ENCODE data around the gene WNT3A. TPM values are rescaled to one million over a fixed set of nuclear protein-coding genes. Genes with fewer than 3 reads are reported as not detected.

WNT3A gene
- polyA plus RNA-seq, 1 experiment: not detected

DNA sequence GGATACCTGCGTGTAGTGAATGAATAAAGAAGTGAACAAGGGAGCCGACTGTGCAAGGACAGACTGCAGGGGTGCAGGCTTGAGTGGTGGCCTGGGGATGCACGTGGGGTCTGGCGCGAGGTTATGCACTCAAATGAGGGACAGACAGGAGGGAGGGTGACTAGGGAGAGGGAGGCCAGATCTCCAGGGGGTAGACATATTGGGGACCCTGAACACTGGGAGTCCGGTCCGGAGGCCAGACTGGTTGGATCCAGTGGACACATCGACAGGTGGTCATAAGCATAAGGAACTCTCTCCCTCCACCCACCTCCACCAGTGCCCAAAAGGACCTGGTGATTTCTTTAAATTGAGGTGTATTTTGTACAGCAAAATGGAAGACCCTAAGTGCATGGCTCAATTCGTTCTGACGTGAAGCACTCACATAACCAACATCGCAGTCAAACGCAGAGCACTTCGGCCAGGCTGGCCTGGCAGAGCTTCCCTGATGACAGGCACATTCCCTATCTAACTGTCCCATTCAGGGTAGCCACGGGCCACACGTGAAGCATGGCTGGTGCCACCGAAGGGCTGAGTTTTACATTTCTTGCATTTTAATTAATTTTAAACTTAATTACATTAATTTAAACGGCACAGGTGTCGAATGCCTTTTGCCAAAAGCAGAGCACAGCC is 14.0 kb downstream of the WNT3A start:
- no peak for DNase-seq (ENCODE audit: low read depth)
- CTCF ChIA-PET: interaction anchor here (1.2 kb wide), 1 partner anchor 17 kb away, joined by 3 read pairs; no protein-coding TSS in a partner anchor
- no peaks in the 10 kb centered on the region for H3K27me3 ChIP-seq (ENCODE audit: control insufficient read depth, insufficient read depth, low read length)
- no peaks in the 10 kb centered on the region for H3K36me3 ChIP-seq (ENCODE audit: control insufficient read depth, insufficient read depth, low read length)
- TF ChIP-seq CTCF (IDR thresholded peaks at IDR 0.05; ENCODE audit: insufficient read depth, low read depth, low read length): no peak
- H3K4me3 ChIP-seq (ENCODE audit: low read depth, low read length): no peak overlapping the region
- POLR2A ChIA-PET: no interaction called here

- POLR2A ChIA-PET: no interaction called here
- no peak for TF ChIP-seq CTCF (IDR thresholded peaks at IDR 0.05; ENCODE audit: insufficient read depth, low read depth, low read length)
- H3K27me3 ChIP-seq (ENCODE audit: control insufficient read depth, insufficient read depth, low read length): no peaks in the 10 kb centered on the region
- no peaks in the 10 kb centered on the region for H3K36me3 ChIP-seq (ENCODE audit: control insufficient read depth, insufficient read depth, low read length)
- CTCF ChIA-PET: interaction anchor here (1.2 kb wide), 1 partner anchor 17 kb away, joined by 3 read pairs; no protein-coding TSS in a partner anchor
- no peak overlapping the region for H3K4me3 ChIP-seq (ENCODE audit: low read depth, low read length)
- DNase-seq (ENCODE audit: low read depth): no peak
These were observed 14.7 kb downstream of the WNT3A start for GRCh38 chr1:228021355-228022030.

- TF ChIP-seq CTCF (IDR thresholded peaks at IDR 0.05; ENCODE audit: insufficient read depth, low read depth, low read length): no peak
- Histone ChIP-seq H3K27me3 (ENCODE audit: control insufficient read depth, insufficient read depth, low read length) (no peaks in the 10 kb centered on the region), H3K36me3 (ENCODE audit: control insufficient read depth, insufficient read depth, low read length) (no peaks in the 10 kb centered on the region), H3K4me3 (ENCODE audit: low read depth, low read length) (no peak overlapping the region)
- POLR2A ChIA-PET: no interaction called here
- CTCF ChIA-PET: no interaction called here
- no peak for DNase-seq (ENCODE audit: low read depth)
These were observed 15.9 kb downstream of the WNT3A start for GRCh38 chr1:228022571-228023293.

GRCh38 chr1:228023294-228023639 is 16.5 kb downstream of the WNT3A start:
- no peak for TF ChIP-seq CTCF (IDR thresholded peaks at IDR 0.05; ENCODE audit: insufficient read depth, low read depth, low read length)
- ChIA-PET POLR2A (no interaction called here), CTCF (interaction anchor here (1.4 kb wide), 1 partner anchor 9 kb away, joined by 3 read pairs; no protein-coding TSS in a partner anchor)
- Histone ChIP-seq H3K27me3 (ENCODE audit: control insufficient read depth, insufficient read depth, low read length) (no peaks in the 10 kb centered on the region), H3K36me3 (ENCODE audit: control insufficient read depth, insufficient read depth, low read length) (no peaks in the 10 kb centered on the region), H3K4me3 (ENCODE audit: low read depth, low read length) (no peak overlapping the region)
- no peak for DNase-seq (ENCODE audit: low read depth)

DNA sequence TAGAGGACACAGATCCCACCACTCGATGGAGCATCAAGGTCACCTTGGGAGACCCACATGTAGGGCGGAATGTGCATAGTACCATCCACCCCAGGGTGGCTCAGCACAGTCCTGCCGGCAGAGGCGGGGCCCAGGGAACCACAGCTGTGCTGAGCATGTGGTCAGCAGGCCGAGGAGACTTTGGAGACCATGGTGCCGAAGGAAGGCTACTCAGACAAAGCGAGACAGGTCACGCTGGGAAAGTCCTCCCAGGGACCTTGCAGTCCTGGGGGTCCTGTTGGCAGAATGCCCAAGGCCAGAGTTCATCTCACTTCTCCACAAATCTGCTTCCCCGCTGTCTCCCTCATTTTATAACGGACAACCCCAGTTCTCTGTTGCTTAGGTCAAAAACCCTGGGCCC is 22.5 kb downstream of the WNT3A start:
- ChIA-PET POLR2A (no interaction called here), CTCF (no interaction called here)
- no peaks in the 10 kb centered on the region for H3K27me3 ChIP-seq (ENCODE audit: control insufficient read depth, insufficient read depth, low read length)
- H3K4me3 ChIP-seq (ENCODE audit: low read depth, low read length): no peak overlapping the region
- no peak for DNase-seq (ENCODE audit: low read depth)
- TF ChIP-seq CTCF (IDR thresholded peaks at IDR 0.05; ENCODE audit: insufficient read depth, low read depth, low read length): no peak
- no peaks in the 10 kb centered on the region for H3K36me3 ChIP-seq (ENCODE audit: control insufficient read depth, insufficient read depth, low read length)

All from BJ (cell line).